Measurements from ENCODE around the gene EML6.

- no peak for TF ChIP-seq EZH2 (IDR thresholded peaks at IDR 0.05)
- TF ChIP-seq, protein P1, sequence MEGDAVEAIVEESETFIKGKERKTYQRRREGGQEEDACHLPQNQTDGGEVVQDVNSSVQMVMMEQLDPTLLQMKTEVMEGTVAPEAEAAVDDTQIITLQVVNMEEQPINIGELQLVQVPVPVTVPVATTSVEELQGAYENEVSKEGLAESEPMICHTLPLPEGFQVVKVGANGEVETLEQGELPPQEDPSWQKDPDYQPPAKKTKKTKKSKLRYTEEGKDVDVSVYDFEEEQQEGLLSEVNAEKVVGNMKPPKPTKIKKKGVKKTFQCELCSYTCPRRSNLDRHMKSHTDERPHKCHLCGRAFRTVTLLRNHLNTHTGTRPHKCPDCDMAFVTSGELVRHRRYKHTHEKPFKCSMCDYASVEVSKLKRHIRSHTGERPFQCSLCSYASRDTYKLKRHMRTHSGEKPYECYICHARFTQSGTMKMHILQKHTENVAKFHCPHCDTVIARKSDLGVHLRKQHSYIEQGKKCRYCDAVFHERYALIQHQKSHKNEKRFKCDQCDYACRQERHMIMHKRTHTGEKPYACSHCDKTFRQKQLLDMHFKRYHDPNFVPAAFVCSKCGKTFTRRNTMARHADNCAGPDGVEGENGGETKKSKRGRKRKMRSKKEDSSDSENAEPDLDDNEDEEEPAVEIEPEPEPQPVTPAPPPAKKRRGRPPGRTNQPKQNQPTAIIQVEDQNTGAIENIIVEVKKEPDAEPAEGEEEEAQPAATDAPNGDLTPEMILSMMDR (IDR thresholded peaks at IDR 0.05), result no peak
Observed at GRCh38 chr2:54891909-54892308, 168.4 kb downstream of the EML6 start.
